Upper lobe of left lung (tissue), 6 donors: ENCODE results near the gene TNFAIP2. TPM values are rescaled to one million over a fixed set of nuclear protein-coding genes. Genes with fewer than 3 reads are reported as not detected.

ENCODE experiments used
- ATAC-seq, 2 donors: fragments of 200-7000 bp; cut with Tn5 transposase; one replicate each; pipeline ENCODE4 v1.9.1; 2022; ENCODE audit warnings: mild to moderate bottlenecking in 2 of 2, moderate library complexity in 2 of 2; ENCODE audit not compliant: low FRiP score in 2 of 2
- DNase-seq, 2 donors: peaks; one replicate each; pipeline ENCODE4 v3.0.0-alpha.2; 2019 to 2020
- H3K27ac ChIP-seq, 4 donors: fragments of 200-600 bp; sonication (generic); one replicate each; pipeline ENCODE4 v1.5.1; 2016 to 2019
- H3K27me3 ChIP-seq, 4 donors: fragments of 200-600 bp; sonication (generic); one replicate each; pipeline ENCODE4 v1.5.1; 2017 to 2019
- H3K36me3 ChIP-seq, 4 donors: fragments of 200-600 bp; sonication (generic); one replicate each; pipeline ENCODE4 v1.5.1; 2016 to 2019
- H3K4me1 ChIP-seq, 4 donors: fragments of 200-600 bp; sonication (generic); one replicate each; pipeline ENCODE4 v1.5.1; 2018 to 2019
- H3K4me3 ChIP-seq, 4 donors: fragments of 200-600 bp; sonication (generic); one replicate each; pipeline ENCODE4 v1.5.1; 2017 to 2019; ENCODE audit warnings: mild to moderate bottlenecking in 2 of 4, moderate library complexity in 1 of 4
- H3K9me3 ChIP-seq, 4 donors: fragments of 200-600 bp; sonication (generic); one replicate each; pipeline ENCODE4 v1.5.1; 2018 to 2019
- CTCF ChIP-seq, 6 experiments: fragments of 450-650 bp in 4 of 6; fragments of 200-600 bp in 2 of 6; sonication (generic) in 2 of 6; IDR thresholded peaks; one replicate each; pipeline ENCODE4 v1.5.1; 2016 to 2019; ENCODE audit warnings: antibody characterized with exemption in 6 of 6
- EP300 ChIP-seq, 4 donors: sonication (generic); formaldehyde crosslinking; IDR thresholded peaks; one replicate each; pipeline ENCODE4 v1.5.1; 2017; ENCODE audit warnings: antibody characterized with exemption in 4 of 4, control low read depth in 2 of 4
- POLR2A ChIP-seq, 4 donors: fragments of 450-650 bp; IDR thresholded peaks; one replicate each; pipeline ENCODE4 v1.5.1; 2016 to 2017; ENCODE audit warnings: antibody characterized with exemption in 4 of 4, mild to moderate bottlenecking in 2 of 4
- POLR2AphosphoS5 ChIP-seq, 2 donors: sonication (generic); formaldehyde crosslinking; IDR thresholded peaks; one replicate each; pipeline ENCODE4 v1.5.1; 2017; ENCODE audit warnings: antibody characterized with exemption in 2 of 2
- WGBS, 2 donors: methylation state at CpG; one replicate each; pipeline ENCODE4 v1.1.5; 2017 to 2018; 5-methylcytosine and 5-hydroxymethylcytosine counted together
- total RNA-seq, 6 donors: library from RNA; depleted of rRNA in 4 of 6; stranded (reverse); fragments of >200 nt in 4 of 6; gene quantifications; one replicate each; pipeline versions ENCODE4 v1.1.0 to v1.2.1, GENCODE V29; 2016 to 2021
- donor health status: DM: no; HTN: no; CAD: no; lungs with moderate emphysema.
- donor health status: DM: no; HTN: yes; CAD: no; lungs with severe emphysema.

Gene TNFAIP2
- total RNA-seq, 6 donors from 2014 or later, result 51.2 to 542 (median 229) TPM

GRCh38 chr14:103177376-103177775 is 54.1 kb downstream of the TNFAIP2 start:
- WGBS, 2 donors, result 75 to 80% methylated on average over 4 to 7 of the region's 7 CpGs
- DNase-seq (no peak), ATAC-seq (peak in 1 of 2 donors; percentile 26)
- H3K36me3 ChIP-seq, result no peaks in the 10 kb centered on the region
- H3K4me1 ChIP-seq, result peaks cover 0 to 3% (median 0%) of the 10 kb centered on the region in 4 donors
- no peaks in the 10 kb centered on the region for H3K27me3 ChIP-seq
- no peak overlapping the region for H3K27ac ChIP-seq
- H3K9me3 ChIP-seq, result peaks cover 0 to 11% (median 9%) of the 10 kb centered on the region in 4 donors
- no peak overlapping the region for H3K4me3 ChIP-seq
- no peak for TF ChIP-seq POLR2AphosphoS5 (IDR thresholded peaks at IDR 0.05)
- TF ChIP-seq CTCF (IDR thresholded peaks at IDR 0.05), result no peak
- TF ChIP-seq POLR2A (IDR thresholded peaks at IDR 0.05), result no peak
- no peak for TF ChIP-seq EP300 (IDR thresholded peaks at IDR 0.05)

- Histone ChIP-seq H3K27me3 (no peaks in the 10 kb centered on the region), H3K9me3 (peaks cover 0 to 11% (median 2%) of the 10 kb centered on the region in 4 donors), H3K36me3 (no peaks in the 10 kb centered on the region), H3K27ac (no peak overlapping the region), H3K4me1 (peaks cover 0 to 3% (median 0%) of the 10 kb centered on the region in 4 donors), H3K4me3 (no peak overlapping the region)
- no peak for ATAC-seq
- DNase-seq, result no peak
- WGBS, 2 donors, result 65 to 90% methylated on average over 3 to 6 of the region's 6 CpGs
- no peak for TF ChIP-seq EP300 (IDR thresholded peaks at IDR 0.05)
These were observed 55.3 kb downstream of the TNFAIP2 start for GRCh38 chr14:103178521-103178920.

- H3K4me3 ChIP-seq, result no peak overlapping the region
- peaks cover 0 to 9% (median 2%) of the 10 kb centered on the region in 4 donors for H3K9me3 ChIP-seq
- 24 to 34% methylated on average over 3 to 5 of the region's 5 CpGs for WGBS, 2 donors
- DNase-seq, result peak in 1 of 2 donors; percentile 78
- peak in 1 of 2 donors; percentile 62 for ATAC-seq
- peaks cover 0 to 3% (median 0%) of the 10 kb centered on the region in 4 donors for H3K4me1 ChIP-seq
- TF ChIP-seq POLR2AphosphoS5 (IDR thresholded peaks at IDR 0.05) (no peak), POLR2A (IDR thresholded peaks at IDR 0.05) (no peak), EP300 (IDR thresholded peaks at IDR 0.05) (no peak), CTCF (IDR thresholded peaks at IDR 0.05) (no peak)
- no peaks in the 10 kb centered on the region for H3K36me3 ChIP-seq
- peak overlapping the region in 1 of 4 donors; percentile 1 for H3K27ac ChIP-seq
- no peaks in the 10 kb centered on the region for H3K27me3 ChIP-seq
These were observed 55.8 kb downstream of the TNFAIP2 start for GRCh38 chr14:103179094-103179493.

- DNase-seq (no peak), ATAC-seq (no peak)
- Histone ChIP-seq H3K36me3 (no peaks in the 10 kb centered on the region), H3K4me3 (no peak overlapping the region), H3K4me1 (peaks cover 0 to 3% (median 0%) of the 10 kb centered on the region in 4 donors), H3K27ac (no peak overlapping the region), H3K27me3 (no peaks in the 10 kb centered on the region), H3K9me3 (peaks cover 0 to 4% (median 0%) of the 10 kb centered on the region in 4 donors)
- TF ChIP-seq EP300 (IDR thresholded peaks at IDR 0.05) (no peak), CTCF (IDR thresholded peaks at IDR 0.05) (no peak), POLR2A (IDR thresholded peaks at IDR 0.05) (no peak), POLR2AphosphoS5 (IDR thresholded peaks at IDR 0.05) (no peak)
- 89 to 95% methylated on average over 5 of the region's 5 CpGs for WGBS, 2 donors
These were observed 57.1 kb downstream of the TNFAIP2 start for GRCh38 chr14:103180331-103180730.

GRCh38 chr14:103184046-103184445 is 60.8 kb downstream of the TNFAIP2 start:
- 81 to 88% methylated on average over 12 of the region's 12 CpGs for WGBS, 2 donors
- no peak for ATAC-seq
- no peak for DNase-seq

More at GRCh38 chr14:103184046-103184445, 60.8 kb downstream of the TNFAIP2 start:
- Histone ChIP-seq H3K27me3 (peaks cover 0 to 8% (median 4%) of the 10 kb centered on the region in 4 donors), H3K9me3 (no peaks in the 10 kb centered on the region), H3K36me3 (no peaks in the 10 kb centered on the region), H3K27ac (no peak overlapping the region), H3K4me1 (peaks cover 6 to 8% (median 7%) of the 10 kb centered on the region in 4 donors), H3K4me3 (no peak overlapping the region)
- TF ChIP-seq EP300 (IDR thresholded peaks at IDR 0.05) (no peak), POLR2AphosphoS5 (IDR thresholded peaks at IDR 0.05) (no peak), CTCF (IDR thresholded peaks at IDR 0.05) (no peak), POLR2A (IDR thresholded peaks at IDR 0.05) (no peak)
